ENCODE measurements around the gene NDUFB7.
A peak's percentile ranks its signal among the peaks of the same experiment; 100 is the strongest.

The NDUFB7 gene

DNA sequence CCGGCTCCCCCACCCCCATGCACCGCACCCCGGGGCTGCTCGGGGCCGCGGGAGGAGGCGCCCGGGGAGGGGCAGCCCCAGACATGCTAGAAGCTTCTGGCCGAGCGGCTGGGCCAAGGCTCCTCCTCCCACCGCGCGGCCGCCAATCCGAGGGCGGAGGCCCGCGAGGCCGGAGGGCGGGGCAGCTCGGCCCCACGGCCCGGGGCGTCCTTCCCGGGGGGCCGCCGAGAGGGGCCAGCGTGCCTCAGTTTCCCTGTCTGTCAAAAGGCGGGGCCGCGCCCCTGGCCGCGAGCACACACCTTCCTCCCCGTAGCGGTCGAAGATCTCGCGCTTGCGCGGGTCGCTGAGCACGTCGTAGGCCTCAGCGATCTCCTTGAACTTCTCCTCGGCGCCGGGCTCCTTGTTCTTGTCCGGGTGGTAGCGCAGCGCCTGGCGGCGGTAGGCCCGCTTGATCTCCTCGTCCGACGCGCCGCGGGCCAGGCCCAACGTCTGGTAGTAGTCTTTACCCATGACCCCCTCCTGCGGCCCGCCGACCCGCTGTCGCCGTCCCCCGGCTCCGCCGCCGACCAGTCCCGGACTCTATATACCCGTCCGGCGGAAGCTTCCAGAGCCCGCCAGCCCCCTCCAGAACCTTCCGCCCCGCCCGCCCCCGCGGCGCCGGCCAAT is 53.9 kb downstream of the NDUFB7 start, which contains the start of gene DNAJB1:
DNAJB1 (minus strand) TSS at position 558 of the 666 bp plus-strand sequence; CDS start at position 510, 48 bp downstream.
- DNase-seq, result peak; percentile 43

DNA sequence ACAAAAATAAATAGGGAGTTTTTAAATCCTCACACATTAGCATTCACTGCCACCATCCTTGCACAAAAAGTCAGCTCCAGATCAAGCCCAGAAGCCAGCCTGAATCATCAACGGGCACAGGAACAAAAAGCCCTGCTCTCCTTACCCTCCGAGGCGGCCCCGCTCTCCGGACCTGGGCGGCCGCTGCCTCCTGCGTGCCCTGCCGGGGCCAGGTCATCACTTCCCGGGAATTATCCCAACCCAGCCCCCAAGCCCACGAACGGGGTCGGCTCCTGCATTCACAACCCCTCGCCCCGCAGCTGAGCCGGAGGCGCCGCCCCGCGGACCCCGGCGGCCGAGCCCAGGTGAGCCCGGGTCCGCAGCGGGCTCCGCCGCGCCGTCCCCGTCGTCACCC is 54.4 kb downstream of the NDUFB7 start:
- no peak for DNase-seq

DNA sequence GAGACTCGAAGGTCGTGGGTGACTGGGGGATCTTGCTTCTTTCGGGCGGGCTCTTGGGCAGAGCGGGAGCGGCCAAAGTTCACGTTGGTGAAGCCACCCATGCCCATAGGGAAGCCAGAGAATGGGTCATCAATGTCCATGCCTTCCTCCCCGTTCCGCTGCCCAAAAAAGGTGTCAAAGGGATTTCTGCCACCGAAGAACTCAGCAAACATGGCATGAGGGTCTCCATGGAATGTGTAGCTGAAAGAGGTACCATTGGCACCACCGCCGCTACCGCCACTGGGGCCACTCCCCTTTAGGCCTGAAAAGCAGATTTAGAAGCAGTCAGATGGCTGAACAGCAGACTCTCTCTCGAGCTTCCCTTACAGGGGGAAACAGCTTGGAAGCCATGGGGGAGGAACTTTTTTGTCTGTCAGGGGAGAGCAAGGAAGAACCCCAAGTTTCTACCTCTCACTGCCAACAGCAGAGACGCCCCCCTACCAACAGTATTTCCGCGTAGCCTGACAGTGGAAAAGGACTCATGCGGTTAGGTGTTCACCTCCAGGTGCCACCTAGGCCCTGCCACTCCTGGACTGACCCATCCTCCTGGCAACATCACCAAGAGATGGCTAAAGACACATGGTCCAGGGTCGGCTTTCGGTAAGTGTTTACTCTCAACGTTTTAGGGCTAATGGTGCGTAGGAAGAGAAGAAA is 55.0 kb downstream of the NDUFB7 start:
- no peak for DNase-seq

All from NCI-H2029 (cell line).